ENCODE measurements around the gene CDCP1.

Gene CDCP1, protein sequence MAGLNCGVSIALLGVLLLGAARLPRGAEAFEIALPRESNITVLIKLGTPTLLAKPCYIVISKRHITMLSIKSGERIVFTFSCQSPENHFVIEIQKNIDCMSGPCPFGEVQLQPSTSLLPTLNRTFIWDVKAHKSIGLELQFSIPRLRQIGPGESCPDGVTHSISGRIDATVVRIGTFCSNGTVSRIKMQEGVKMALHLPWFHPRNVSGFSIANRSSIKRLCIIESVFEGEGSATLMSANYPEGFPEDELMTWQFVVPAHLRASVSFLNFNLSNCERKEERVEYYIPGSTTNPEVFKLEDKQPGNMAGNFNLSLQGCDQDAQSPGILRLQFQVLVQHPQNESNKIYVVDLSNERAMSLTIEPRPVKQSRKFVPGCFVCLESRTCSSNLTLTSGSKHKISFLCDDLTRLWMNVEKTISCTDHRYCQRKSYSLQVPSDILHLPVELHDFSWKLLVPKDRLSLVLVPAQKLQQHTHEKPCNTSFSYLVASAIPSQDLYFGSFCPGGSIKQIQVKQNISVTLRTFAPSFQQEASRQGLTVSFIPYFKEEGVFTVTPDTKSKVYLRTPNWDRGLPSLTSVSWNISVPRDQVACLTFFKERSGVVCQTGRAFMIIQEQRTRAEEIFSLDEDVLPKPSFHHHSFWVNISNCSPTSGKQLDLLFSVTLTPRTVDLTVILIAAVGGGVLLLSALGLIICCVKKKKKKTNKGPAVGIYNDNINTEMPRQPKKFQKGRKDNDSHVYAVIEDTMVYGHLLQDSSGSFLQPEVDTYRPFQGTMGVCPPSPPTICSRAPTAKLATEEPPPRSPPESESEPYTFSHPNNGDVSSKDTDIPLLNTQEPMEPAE

GRCh38 chr3:45145681-45146614 lies at the start of gene CDCP1:
Gene CDCP1, minus strand, starts transcription at chr3:45146378. Its CDS starts 91 bp downstream, at chr3:45146287.
- DNase-seq (ENCODE audit: low read depth in 2 of 3, low spot score in 1 of 3): no peak

- DNase-seq (ENCODE audit: low read depth in 2 of 3, low spot score in 1 of 3): no peak
Measured at GRCh38 chr3:45194791-45195190, 48.6 kb upstream of the CDCP1 start.

DNA sequence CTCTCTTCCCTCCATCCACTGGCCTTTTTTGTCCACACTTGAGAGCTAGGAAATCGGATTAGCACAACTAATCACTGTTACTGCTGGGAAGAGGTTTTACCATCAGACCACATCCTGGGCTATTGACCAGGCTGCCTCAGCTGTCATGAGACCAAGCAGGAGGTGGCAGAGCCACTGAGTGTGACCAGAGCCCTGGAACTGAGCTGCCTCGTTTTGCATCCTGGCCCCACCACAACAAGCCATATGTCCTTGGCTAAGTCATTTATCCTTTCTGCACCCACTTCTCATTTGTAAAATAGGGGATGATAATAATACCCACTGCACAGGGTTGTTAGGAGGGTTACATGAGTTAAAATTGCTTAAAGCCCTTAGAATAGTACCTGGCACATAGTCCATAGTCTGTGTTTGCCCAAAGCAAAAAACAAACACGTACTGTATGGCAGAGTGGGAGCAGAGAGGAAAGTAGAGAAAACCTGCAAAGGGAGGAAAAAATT lies 45.8 kb upstream of the CDCP1 start:
- no peak for DNase-seq (ENCODE audit: low read depth in 2 of 3, low spot score in 1 of 3)

GRCh38 chr3:45191424-45191823 lies 45.2 kb upstream of the CDCP1 start:
- no peak for DNase-seq (ENCODE audit: low read depth in 2 of 3, low spot score in 1 of 3)

DNA sequence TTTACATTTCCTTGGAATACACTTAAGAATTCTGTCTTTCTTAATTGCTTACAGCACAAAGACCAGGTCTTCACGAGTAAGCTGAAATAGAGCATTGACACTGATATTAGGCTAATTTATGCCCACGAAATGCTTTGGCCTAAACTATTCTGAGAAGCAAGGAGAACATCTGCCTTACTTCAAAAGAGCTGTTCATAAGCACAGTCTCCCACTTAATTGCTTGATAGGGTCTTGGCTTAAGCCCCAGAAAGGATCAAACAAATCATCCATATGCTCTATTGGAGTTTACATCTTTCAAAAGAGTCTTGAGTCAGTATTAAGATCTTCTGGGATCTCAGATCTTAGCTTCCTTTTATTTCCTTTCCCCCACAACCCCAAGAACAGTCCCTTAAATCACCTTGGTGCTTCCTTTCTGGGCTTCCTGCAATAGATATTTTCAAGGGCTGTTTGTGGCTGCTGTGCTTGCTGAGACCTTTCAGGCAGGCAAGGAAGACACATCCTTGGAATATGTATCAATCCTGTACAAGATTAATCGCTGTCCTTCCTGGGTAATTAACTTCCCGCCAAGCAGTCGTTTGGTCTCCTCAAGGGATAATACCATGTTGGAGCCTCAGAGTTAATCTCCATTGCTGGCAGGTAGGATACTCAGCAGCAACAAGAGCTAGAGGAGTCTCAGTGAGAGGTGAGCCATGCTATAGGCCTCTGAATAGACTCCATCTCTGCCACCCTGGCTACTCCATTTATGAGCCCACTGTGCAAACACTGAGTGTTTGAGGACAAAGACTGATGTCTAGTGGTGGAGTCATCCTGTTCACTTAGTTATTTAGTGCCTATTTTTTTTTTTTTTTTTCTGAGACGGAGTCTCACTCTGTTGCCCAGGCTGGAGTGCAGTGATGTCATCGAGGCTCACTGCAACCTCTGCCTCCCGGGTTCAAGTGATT lies 42.8 kb upstream of the CDCP1 start:
- no peak for DNase-seq (ENCODE audit: low read depth in 2 of 3, low spot score in 1 of 3)

- peak in 1 of 3 donors; percentile 16 for DNase-seq (ENCODE audit: low read depth in 2 of 3, low spot score in 1 of 3)
Measured at GRCh38 chr3:45187694-45188141, 41.5 kb upstream of the CDCP1 start.

DNA sequence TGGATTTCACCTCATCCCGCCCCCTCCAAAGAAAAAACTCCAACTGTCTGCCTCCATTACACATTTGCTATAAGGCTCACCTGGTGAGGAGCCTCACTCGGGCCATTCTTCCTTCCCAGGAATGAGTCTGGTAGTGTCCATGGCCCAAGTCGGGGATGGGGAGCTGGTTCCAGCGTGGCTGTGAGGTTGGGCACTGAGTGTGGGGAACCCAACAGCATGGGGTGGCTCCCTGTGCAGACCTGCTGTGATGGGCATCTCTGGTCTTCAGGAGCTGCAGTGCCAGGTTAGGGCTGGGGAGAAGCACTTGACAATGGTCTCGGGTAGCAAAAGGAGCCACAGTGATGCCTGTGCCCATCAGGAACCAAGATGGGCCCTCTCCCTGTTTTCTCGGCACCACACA lies 40.7 kb upstream of the CDCP1 start:
- no peak for DNase-seq (ENCODE audit: low read depth in 2 of 3, low spot score in 1 of 3)

DNA sequence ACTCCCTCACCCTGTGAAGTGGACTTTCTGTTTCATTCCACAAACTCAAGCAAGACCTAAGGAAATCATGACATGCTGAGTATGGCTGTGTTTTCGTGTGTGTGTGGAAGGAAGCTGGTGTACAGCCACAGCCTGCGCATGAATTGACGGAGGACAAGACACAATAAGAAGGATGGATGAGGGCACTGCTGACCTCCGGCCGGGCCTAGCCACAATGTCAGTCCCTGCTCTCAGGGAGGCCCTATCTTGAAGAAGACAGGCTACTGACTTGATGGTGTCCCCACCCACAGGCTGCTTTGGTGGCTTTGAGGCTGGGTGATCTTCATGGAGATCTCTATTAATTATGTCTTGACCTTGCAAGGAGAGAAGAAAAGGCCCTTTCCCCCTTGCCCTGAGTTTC lies 39.3 kb upstream of the CDCP1 start:
- DNase-seq (ENCODE audit: low read depth in 2 of 3, low spot score in 1 of 3): no peak

- no peak for DNase-seq (ENCODE audit: low read depth in 2 of 3, low spot score in 1 of 3)
Measured at GRCh38 chr3:45185052-45185451, 38.9 kb upstream of the CDCP1 start.

DNA sequence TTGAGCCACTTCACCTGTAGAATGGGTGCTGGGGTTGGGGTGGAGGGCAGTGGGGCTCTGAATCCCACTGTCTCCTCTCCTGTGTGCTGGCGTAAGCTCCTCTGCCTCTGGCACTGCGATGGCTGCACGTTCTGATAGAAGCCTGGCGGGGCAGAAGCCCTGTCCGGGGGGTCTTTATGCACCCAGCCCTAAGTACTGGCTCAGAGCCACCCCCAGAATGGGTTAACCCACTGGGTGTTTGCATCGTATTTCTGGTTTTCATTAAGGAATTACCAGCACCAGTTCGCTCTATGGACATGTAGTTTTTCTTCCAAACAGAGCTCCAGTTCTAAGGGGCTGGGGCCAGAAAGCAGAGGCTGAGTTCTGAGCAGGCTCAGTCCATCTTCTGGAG lies 37.7 kb upstream of the CDCP1 start:
- DNase-seq (ENCODE audit: low read depth in 2 of 3, low spot score in 1 of 3): no peak

GRCh38 chr3:45182915-45183871 lies 37.0 kb upstream of the CDCP1 start:
- no peak for DNase-seq (ENCODE audit: low read depth in 2 of 3, low spot score in 1 of 3)

- DNase-seq (ENCODE audit: low read depth in 2 of 3, low spot score in 1 of 3): no peak
Measured at GRCh38 chr3:45181496-45181895, 35.3 kb upstream of the CDCP1 start.

- DNase-seq (ENCODE audit: low read depth in 2 of 3, low spot score in 1 of 3): no peak
Measured at GRCh38 chr3:45180899-45181298, 34.7 kb upstream of the CDCP1 start.

DNA sequence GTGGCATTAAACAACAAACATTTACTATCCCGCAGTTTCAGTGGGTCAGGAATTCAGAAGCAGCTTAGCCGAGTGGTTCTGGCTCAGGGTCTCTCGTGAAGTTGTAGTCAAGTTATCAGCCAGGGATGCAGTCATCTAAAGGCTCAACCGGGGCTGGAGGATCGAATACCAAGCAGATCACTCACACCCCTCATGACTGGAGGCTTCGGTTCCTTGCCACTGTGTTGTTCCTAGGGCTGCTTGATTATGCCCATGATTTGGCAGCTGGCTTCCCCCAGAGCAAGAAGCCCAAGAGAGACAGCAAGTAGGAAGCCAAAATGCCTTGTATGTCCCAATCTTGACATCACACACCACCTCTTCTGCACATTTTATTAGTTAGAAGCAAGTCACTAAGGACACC lies 33.9 kb upstream of the CDCP1 start:
- DNase-seq (ENCODE audit: low read depth in 2 of 3, low spot score in 1 of 3): no peak

DNA sequence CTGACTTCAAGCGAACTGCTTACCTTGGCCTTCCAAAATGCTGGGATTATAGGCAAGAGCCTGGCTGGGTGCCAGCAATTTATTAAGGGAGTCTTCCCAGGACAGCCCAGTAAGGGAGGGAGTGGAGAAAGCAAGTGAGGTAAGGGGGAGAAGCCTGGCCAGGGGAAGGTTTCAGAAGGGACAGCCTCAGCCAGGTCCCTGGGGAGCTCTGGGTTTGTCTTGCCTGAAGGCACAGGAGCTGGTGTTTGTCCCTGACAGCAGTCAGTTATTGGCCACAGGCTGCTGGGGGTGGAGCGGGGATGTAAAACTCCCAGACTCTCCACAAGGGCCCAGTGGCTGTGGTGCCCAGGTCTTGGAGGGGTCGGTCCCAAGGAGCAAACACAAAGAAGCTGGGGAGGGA lies 33.0 kb upstream of the CDCP1 start:
- no peak for DNase-seq (ENCODE audit: low read depth in 2 of 3, low spot score in 1 of 3)

GRCh38 chr3:45178183-45179023 lies 32.2 kb upstream of the CDCP1 start:
- no peak for DNase-seq (ENCODE audit: low read depth in 2 of 3, low spot score in 1 of 3)

GRCh38 chr3:45176912-45177311 lies 30.7 kb upstream of the CDCP1 start:
- no peak for DNase-seq (ENCODE audit: low read depth in 2 of 3, low spot score in 1 of 3)

DNA sequence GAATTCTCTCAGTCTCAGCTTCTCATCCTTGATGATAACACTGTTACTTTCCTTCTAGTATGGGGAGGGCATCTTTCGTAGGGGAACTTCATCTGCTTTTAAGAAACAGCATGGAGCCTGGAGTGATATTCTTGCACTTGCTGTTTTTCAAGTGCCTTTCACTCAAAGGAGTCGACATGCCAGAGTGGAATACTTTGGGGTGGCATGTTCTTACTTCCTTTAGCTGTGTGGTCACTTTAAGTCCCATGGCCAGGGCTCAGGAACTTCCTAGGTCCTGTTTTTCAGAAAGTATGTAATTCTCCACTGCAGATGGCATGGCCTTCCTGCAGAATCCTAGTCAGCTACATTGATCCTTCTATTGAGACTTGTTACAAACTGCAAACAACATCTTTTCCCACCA lies 28.1 kb upstream of the CDCP1 start:
- no peak for DNase-seq (ENCODE audit: low read depth in 2 of 3, low spot score in 1 of 3)

All from stimulated activated CD4-positive, alpha-beta T cell treated with anti-CD3 and anti-CD28 coated beads, Interleukin-12 subunit alpha, Interleukin-12 subunit beta, amount 100 ng/mL, for 48 hours (primary cell).